Left colon (tissue), 2 donors: ENCODE measurements around the gene DYNLT5. TPM values are rescaled to one million over a fixed set of nuclear protein-coding genes. Genes with fewer than 3 reads are reported as not detected.

Source experiments
- ATAC-seq: fragments of 200-7000 bp; cut with Tn5 transposase; one replicate; pipeline ENCODE4 v1.9.1; 2020; ENCODE audit warnings: mild to moderate bottlenecking, moderate library complexity
- DNase-seq, 2 donors: peaks; one replicate each; pipeline ENCODE4 v3.0.0-alpha.2; 2020
- intact Hi-C, 2 donors: fragments of 100-400 bp; cut with DNase I in 1 of 2; cut with micrococcal nuclease in 1 of 2; formaldehyde crosslinking; loops; one replicate each; pipeline versions ENCODE4 v1.11.2 to v1.14.0; 2022; cut with DNase I, micrococcal nuclease
- total RNA-seq, 2 donors: library from RNA; stranded (reverse); fragmentation: NEBNext Ultra II Directional; extraction: Animal tissue kit (Norgen Biotek cat#: 25700); gene quantifications; one replicate each; pipeline ENCODE4 v1.2.1, GENCODE V29; 2021
- donor health status: DM: no; HTN: no; CAD: no.
- donor health status: DM: yes; HTN: yes; CAD: no.

DYNLT5 gene
- total RNA-seq, 2 donors from 2014 or later: 0.17 to 0.24 TPM

DNA sequence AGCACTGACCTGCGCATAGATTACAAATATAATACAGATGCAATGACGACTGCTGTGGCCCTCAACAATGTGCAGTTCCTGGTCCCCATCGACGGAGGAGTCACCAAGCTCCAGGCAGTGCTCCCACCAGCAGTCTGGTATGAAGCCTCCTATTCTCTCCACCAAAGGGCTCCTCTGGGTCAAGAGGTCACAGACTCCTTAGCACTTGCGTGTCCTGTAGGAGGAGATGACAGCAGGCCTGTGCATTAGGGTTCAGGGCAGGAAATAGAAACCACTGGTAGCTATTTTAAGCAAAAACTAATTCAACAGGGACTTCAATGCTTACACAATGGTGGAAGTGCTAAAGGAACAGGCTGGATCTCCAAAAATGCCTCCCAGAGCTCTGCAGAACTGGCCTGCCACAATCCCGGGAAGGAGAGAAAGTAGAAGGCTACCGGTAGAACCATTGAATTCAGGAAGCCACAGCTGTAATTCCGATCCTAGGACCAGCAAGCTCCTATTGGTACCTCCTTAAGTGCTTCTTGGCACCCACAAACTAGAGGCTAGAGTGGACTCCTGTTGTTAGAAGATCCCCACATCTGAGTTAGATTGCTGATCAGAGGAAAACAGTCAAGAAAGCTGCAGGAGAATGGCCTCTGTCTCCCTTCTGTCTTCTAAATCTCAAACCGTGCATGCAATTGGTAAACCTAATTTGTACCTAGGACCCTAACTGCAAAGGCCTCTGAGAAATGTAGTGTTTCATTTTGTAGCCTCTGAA is 12.7 kb upstream of the DYNLT5 start:
- DNase-seq (no peak), ATAC-seq (no peak)
- intact Hi-C loops: no loop called here

DNA sequence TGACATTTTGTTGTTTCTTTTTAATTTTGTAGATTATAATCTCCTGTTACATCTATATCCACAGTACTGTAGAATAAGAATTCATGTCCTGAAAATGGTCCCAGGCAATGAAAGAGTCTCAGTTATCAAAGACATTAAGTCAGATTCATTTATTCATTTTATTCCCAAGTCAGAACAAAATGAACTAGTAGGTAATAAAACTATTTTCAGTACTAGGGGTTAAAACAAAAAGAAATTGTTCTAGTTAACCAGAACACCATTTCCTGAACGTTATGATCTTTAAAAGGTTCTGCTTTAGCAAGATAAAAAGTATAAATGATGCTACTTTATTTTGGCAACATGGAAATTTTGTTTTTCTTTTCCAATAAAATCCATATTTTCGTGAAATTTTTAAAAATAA is 6.8 kb upstream of the DYNLT5 start:
- no peak for ATAC-seq
- intact Hi-C loops: no loop called here
- no peak for DNase-seq

DNA sequence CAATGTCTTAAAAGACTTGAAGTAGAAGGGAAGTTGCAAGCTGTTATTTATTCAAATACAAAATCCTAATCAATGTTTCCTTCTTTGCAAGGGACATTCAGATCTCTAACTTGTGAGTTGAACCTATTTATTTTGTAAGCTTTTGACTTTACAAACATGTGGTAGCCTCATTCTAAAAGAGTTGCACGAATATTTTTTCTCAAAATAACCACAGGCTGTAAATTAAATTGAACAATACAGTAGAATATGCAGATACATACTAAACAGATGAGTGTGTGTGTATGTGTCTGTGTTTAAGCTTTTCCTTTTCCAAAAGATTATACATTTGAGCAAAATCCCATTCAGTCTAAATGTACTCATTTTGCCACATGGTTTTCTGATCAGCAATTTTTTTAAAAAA is 4.8 kb upstream of the DYNLT5 start:
- intact Hi-C loops: no loop called here
- no peak for DNase-seq

DNA sequence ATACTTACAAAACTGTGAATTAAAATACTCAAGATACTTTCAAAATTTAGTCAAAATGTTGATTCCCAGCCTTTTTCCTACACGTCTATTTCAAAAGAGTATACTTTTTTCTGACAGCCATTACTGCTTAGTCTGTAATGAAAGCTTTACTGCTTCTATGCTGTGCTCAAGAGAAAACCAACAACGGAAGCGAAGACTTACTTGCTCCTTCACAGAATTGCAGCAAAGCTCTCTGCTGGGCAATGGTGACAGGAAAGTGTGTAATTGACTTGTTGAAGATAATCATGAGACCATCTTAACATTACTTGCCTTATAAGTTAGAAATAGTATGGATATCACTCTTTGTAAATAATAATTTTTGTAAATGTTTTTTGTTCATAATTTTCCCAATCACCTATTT is 1.7 kb upstream of the DYNLT5 start:
- no peak for DNase-seq
- no peak for ATAC-seq
- intact Hi-C loops: no loop called here

More for the DNA sequence above, 4.8 kb upstream of the DYNLT5 start:
- no peak for ATAC-seq

DNA sequence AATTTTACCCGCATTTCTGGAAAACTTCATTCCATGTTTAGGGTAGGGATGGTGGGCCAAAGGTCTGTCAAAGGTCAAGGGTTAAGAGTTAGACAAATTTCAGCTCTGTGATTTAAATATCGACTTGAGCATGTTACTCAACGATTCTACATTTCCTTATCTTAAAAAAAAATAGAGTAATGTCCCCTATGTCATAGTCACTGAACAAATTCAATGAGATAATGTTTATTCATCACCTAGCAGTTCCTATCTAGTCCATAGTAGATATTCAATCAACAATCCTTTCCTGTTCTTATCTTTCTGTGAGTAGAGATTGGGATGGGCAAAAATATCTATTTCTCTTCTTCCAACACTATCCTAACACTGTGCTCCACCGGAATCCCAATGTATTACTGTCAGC is 1.1 kb upstream of the DYNLT5 start:
- intact Hi-C loops: no loop called here
- ATAC-seq: no peak
- DNase-seq: no peak

DNA sequence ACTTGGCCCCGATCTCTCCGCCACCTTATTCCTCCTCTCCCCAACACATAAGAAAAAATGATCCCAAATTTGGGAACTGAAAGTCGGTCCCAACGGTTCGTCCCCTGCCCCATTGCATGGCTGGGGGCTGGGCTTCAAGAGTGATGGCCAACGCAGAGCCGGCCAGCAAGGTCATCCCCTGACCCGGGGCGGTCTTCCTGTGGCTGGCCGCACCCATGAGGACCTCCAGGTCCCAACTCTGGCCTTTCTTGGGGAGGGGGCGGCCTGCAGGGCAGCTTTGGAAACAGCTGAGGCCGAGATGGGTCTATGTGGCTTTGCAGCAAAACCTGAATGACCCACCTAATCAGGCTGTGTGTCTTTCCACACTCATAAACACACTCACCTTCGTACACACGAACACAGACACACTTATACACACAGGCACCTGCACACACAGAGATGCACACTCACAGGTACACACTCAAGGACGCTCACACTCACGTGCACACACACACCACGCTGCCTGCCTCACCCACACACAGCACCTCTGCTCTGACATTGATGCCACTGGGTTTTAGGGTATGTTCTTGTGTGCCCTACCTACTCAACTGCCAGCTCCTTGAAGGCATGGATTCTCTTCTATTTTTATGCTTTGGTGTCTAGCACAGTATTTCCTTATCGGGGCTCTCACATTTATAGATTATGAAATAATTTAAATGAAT is 562 bp downstream of the DYNLT5 start:
- intact Hi-C loops: no loop called here
- no peak for DNase-seq
- no peak for ATAC-seq

DNA sequence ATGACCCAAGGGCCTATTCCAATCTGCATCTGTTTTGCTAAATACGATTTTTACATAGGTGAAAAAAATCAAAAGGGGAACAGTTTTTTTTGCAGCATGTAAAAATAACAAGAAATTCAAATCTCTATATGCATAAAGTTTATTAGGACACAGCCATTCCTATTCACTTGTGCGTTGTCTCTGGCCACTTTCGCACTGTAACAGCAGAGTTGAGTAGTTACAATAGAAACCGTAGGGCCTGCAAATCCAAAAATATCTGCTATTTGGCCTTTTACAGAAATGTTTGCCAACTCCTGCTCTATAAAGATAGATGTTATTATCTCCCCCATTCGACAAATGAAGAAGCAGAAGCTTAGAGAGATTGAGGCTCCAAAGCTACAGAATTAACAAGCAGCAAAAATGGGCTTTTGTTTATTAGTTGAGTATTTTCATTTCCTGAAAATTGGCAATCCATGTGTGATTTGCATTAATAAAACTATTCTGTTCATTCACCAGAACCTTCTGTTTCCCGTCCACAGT is 5.5 kb downstream of the DYNLT5 start:
- intact Hi-C loops: no loop called here
- ATAC-seq (no peak), DNase-seq (no peak)

DNA sequence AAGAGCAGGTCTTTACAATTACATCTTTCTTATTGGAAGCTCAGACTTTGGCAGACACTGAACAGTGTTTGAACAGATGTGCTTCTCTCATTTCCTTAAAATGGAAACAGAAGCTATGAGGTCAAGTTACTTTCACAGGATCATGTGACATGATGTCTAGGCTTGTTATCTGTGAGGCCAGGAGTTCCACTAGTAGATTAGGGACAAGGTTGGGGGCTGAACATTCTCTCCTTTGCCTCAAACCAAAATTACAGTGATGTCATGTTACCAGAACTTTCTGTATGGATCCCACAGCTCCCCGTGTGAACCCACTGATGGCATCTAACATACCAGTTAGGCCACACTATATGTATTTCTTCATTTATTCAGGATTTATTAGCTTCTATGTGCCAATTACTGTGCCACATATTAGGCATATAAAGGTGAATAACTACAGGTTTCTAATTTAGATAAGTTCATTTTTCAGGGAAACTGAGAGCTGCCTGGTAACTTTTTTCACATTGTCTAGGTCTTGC is 6.0 kb downstream of the DYNLT5 start:
- intact Hi-C loops: no loop called here
- no peak for ATAC-seq

DNA sequence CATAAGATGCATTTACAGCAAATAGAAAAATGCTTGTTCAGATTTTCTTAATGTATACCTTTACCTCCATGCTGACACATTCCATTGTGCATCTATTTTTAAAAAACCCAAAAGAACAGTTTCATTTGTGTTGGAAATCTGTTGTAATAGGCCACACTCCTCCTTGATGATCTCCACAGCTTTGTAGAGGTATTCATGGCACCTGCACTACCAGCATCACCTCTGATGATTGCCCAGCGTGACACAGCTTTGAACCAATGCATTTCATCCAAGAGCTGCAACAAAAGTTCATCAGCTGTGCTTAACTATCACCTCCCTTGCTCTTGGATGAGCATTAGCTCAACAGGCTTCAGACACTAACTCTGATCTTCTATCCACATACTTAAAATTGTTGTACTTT is 8.2 kb downstream of the DYNLT5 start:
- DNase-seq: no peak
- intact Hi-C loops: loop anchor here in 1 of 2 donors (10.0 kb wide), 1 partner anchor 384 kb away; no protein-coding TSS in a partner anchor
- no peak for ATAC-seq

More for the DNA sequence above, 6.0 kb downstream of the DYNLT5 start:
- DNase-seq: no peak

DNA sequence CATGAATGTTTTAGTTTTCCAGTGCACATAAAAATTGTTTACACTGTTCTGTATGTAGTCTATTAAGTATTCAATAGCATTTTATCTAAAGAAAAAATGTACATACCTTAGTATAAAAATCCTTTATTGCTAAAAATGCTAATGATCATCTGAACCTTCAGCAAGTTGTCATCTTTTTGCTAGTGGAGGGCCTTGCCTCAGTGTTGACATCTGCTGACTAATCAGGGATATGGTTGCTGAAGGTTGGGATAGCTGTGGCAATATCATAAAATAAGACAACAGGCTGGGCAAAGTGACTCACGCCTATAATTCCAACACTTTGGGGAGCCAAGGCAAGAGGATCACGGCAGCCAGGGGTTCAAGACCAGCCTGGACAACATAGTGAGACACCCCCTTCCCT is 9.0 kb downstream of the DYNLT5 start:
- intact Hi-C loops: loop anchor here in 1 of 2 donors (10.0 kb wide), 1 partner anchor 384 kb away; no protein-coding TSS in a partner anchor
- ATAC-seq (peak; percentile 71), DNase-seq (no peak)

DNA sequence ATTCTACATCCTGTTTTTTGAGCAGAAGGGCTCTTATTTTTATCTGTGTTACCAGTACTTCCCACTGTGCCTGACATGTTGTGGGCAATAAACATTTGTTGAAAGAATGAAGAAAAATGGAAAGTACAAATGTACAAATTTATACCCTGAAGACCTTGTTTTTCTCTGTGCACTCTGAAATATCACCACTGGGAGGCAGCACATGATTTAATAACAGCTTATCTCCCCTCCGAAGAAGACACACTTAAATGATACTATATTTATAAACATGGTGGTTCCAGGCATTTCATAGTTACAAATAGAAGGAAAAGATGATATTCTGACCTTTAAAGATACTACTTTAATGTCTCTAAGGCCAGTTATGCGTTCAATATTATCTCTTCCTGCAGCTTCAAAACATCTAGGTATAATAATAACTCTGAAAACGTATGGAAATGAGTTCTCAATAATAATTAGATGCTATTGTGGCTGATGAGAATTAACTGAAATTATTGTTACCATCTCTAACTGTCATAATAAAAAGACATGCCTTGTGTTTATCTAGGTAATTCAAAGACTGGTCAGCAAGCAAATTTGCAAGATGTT is 12.8 kb downstream of the DYNLT5 start:
- intact Hi-C loops: loop anchor here in 1 of 2 donors (10.0 kb wide), 1 partner anchor 380 kb away; no protein-coding TSS in a partner anchor
- peak; percentile 69 for ATAC-seq
- DNase-seq: peak in 1 of 2 donors; percentile 42

DNA sequence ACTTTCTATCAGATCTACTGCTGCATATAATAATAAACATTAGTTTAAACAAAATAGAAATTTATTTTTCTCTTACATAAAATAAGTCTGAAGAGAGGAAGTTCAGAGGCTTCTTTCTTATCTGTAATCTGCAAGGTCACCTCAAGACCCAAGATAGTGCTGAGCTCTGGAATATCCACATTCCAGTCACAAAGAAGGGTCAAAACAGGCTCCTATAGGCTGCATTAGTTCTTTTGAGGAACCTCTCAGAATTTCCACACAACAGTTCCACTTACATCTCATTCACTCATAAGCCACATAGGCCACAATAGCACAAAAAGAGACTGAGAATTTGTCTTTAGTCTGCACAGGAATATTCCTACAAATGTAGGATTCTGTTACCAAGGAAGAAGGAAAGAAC is 15.4 kb downstream of the DYNLT5 start:
- intact Hi-C loops: loop anchor here in 1 of 2 donors (10.0 kb wide), 1 partner anchor 377 kb away; no protein-coding TSS in a partner anchor
- DNase-seq: no peak
- no peak for ATAC-seq

DNA sequence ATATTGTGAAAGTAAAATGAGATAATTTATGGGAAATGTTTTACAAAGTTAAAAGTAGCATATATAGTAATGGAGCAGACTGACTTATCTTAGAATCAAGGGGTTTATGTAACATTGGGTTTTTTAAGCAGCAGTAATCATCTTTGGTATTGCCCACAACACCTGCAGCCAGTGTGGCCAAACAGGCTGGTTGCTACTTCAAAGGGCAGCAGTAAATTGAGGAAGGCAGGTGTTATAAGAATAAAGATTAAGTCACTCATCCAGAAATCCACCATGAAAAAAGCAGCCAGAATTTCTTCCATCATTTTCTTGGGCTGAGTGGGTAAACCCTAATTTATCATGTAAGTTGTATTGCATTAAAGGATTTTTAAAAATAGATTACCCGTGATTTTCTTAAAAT is 16.7 kb downstream of the DYNLT5 start:
- ATAC-seq (no peak), DNase-seq (no peak)
- intact Hi-C loops: loop anchor here in 1 of 2 donors (10.0 kb wide), 1 partner anchor 376 kb away; no protein-coding TSS in a partner anchor

DNA sequence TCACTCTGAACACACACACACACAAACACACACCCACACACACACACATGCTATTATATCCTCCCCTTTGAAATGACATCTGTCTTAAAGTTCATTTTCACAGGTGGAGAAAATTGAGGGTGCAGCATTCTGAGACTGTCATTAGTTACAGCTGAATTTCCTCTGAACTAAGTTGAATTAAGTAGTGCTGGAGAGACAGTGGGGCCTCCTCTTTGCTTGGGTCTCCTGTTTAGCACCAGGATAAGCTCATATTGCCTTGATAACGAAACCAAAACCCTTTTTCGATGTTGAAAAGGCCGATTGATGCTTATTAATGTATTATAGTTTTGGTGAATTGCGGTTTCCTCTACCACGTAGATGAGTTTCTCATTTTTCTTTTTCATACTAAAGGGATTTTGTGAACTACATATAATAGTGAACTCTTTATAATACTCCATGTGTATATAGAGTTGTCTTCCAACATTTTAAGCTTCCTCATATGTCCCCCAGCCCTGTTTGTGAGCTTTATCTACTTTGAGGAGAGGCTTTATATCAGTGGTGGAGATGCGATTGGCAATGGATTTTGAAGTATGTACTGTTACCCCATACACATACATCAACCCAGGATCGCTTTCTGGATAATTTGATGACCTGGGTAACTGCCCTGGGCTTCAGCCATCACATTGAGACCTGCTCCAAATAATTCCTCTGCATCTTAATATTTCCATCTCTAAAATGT is 17.4 kb downstream of the DYNLT5 start:
- ATAC-seq (no peak), DNase-seq (no peak)
- intact Hi-C loops: loop anchor here in 1 of 2 donors (10.0 kb wide), 1 partner anchor 375 kb away; no protein-coding TSS in a partner anchor

DNA sequence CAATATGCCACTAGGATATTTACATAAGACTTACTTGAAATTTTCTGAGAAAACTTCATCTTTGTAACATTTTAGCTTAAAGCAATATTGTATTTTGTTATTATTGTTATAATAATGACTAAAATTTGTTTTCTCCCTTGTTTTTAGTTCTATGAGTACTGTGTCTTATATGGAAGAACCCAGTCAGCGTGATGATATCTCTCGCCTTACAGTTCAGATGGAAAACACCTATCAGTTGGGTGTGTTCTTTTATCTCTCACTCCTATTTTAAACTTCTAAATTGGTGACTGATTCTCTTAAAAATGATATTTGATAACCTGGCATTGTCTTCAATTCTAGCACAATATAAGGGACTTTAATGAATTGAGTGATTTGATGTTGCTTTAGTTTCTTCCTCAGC is 18.0 kb downstream of the DYNLT5 start:
- intact Hi-C loops: no loop called here
- DNase-seq (no peak), ATAC-seq (no peak)

DNA sequence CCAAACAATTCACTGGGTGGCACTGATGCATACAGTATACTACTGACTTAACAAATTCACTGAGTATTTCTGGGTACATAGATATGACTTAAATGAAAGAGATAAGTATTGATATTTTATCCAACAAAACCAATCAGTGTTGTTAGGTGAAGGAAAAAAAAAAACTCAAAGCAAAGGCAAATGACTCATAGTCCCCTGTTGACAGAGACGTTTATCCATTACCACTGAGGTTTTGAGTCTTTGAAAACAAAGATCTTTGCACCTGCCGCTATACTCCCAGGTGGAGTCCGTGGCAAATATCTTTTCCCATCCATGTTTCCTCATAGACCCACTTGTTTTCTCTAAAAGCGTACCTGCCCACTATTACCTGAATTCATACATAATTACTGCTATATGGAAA is 18.4 kb downstream of the DYNLT5 start:
- intact Hi-C loops: no loop called here
- DNase-seq (no peak), ATAC-seq (no peak)

DNA sequence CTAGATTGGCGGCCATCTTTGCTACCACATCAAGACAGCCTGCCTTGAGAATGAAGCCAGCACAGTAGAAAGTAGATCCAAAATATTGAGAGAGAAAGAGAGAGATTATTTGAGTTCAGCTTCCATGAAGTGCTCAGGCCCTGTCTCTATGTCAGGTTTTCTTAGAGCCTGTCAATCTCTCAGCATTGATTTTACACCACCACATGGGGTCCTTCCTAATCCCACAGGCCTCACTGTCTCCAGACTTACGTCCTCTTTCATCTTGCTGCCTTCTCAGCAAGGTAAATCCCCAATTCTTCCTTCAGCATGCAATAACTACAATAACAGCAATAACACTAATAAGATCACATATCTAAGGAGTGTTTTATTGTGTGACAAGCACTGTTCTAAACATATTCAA is 21.0 kb downstream of the DYNLT5 start:
- intact Hi-C loops: no loop called here
- no peak for DNase-seq
- no peak for ATAC-seq

DNA sequence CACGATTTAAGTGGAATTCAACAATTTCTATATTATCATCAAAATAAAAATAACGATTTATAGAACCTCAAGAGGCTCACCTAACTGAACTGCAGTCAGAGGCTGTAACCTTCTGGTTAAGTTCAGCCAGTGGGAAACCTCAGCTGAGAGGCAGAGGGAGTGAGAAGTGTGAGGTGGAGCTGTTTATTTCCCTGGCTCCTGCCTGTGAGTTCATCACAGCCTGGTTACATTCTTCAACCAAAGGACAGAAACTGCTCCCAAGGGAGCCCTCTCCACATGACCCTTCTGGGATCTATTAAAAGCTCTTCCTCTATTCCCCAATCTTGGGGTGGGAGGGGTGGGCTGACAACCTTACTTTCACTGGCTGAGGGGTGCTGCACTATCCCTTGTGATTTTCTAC is 22.2 kb downstream of the DYNLT5 start:
- ATAC-seq (no peak), DNase-seq (no peak)
- intact Hi-C loops: no loop called here

DNA sequence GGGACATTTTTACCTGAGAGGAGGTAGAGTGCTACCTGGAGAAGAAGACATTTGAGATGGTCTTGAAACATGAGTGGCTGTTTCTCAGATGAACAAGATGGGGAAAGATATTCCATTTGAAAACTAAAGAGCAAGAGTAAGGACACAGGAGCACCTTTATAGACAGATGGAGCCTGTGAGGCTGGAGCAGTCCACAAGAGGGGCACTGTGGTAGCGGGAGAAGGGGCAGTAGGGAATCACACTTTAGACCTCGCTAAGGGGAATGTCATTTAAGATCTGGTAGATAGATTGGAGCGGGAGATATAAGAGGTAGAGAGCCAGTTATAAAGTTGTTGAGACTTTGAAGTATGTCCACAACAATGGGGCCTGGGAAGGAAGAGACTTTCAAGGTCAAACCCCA is 23.4 kb downstream of the DYNLT5 start:
- ATAC-seq (no peak), DNase-seq (no peak)
- intact Hi-C loops: no loop called here
